Parathyroid adenoma (tissue), 2 donors: ENCODE measurements around the gene NFIC.

Source experiments
- H2AFZ ChIP-seq: fragments of 300-600 bp; sonication (generic); one replicate; pipeline ENCODE4 v1.7.0; 2017; ENCODE audit warnings: antibody characterized with exemption, mild to moderate bottlenecking
- H3K27ac ChIP-seq: fragments of 300-600 bp; sonication (generic); one replicate; pipeline ENCODE4 v1.7.0; 2017
- H3K27me3 ChIP-seq: fragments of 300-600 bp; sonication (generic); one replicate; pipeline ENCODE4 v1.7.0; 2017; ENCODE audit warnings: low read length; ENCODE audit not compliant: control insufficient read depth, insufficient read depth
- H3K36me3 ChIP-seq: fragments of 300-600 bp; sonication (generic); one replicate; pipeline ENCODE4 v1.7.0; 2017; ENCODE audit warnings: low read length; ENCODE audit not compliant: control insufficient read depth, insufficient read depth
- H3K4me1 ChIP-seq: fragments of 300-600 bp; sonication (generic); one replicate; pipeline ENCODE4 v1.7.0; 2017; ENCODE audit warnings: control low read depth
- H3K4me2 ChIP-seq: fragments of 300-600 bp; sonication (generic); one replicate; pipeline ENCODE4 v1.7.0; 2017; ENCODE audit warnings: low read length
- H3K4me3 ChIP-seq: fragments of 300-600 bp; sonication (generic); one replicate; pipeline ENCODE4 v1.7.0; 2017; ENCODE audit warnings: low read depth, low read length
- H3K79me2 ChIP-seq: fragments of 300-600 bp; sonication (generic); one replicate; pipeline ENCODE4 v1.7.0; 2017; ENCODE audit warnings: control low read depth
- H3K9ac ChIP-seq: fragments of 300-600 bp; sonication (generic); one replicate; pipeline ENCODE4 v1.7.0; 2017; ENCODE audit warnings: mild to moderate bottlenecking
- H3K9me3 ChIP-seq: fragments of 300-600 bp; sonication (generic); one replicate; pipeline ENCODE4 v1.7.0; 2017; ENCODE audit warnings: low read length; ENCODE audit not compliant: control insufficient read depth
- TF ChIP-seq, protein P1 (sequence below): fragments of 300-600 bp; sonication (generic); IDR thresholded peaks from one replicate; pipeline ENCODE4 v1.7.0; 2017; ENCODE audit warnings: antibody characterized with exemption, mild to moderate bottlenecking
- donor health status: primary hyperparathyroidism.

Gene NFIC

DNA sequence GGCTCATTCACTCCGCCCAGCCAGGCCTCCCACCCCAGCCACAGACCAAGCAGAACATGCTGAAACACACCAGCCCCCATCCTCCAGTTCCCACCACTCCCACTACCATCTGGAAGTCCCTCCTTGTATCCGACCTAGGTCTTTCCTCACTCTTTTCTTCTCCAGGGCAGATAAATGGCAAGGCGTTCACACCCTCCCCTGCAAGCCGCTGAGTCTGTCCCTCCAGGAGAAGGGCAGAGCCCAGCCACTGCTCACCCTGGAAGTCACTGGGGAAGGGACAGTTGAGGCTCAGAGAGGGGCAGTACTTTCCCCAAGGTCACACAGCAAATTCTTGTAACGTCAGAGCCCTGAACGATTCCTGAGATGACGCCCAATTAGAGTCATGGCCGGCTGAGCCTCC, 45.5 kb upstream of the NFIC start:
- H3K9me3 ChIP-seq = no peaks in the 10 kb centered on the region
- H3K4me3 ChIP-seq = no peak overlapping the region
- H2AFZ ChIP-seq = no peak overlapping the region
- no peak overlapping the region for H3K9ac ChIP-seq
- no peaks in the 10 kb centered on the region for H3K36me3 ChIP-seq
- H3K4me1 ChIP-seq = no peaks in the 10 kb centered on the region
- no peaks in the 10 kb centered on the region for H3K79me2 ChIP-seq
- H3K27ac ChIP-seq = no peak overlapping the region
- H3K27me3 ChIP-seq = no peaks in the 10 kb centered on the region
- TF ChIP-seq, protein P1, sequence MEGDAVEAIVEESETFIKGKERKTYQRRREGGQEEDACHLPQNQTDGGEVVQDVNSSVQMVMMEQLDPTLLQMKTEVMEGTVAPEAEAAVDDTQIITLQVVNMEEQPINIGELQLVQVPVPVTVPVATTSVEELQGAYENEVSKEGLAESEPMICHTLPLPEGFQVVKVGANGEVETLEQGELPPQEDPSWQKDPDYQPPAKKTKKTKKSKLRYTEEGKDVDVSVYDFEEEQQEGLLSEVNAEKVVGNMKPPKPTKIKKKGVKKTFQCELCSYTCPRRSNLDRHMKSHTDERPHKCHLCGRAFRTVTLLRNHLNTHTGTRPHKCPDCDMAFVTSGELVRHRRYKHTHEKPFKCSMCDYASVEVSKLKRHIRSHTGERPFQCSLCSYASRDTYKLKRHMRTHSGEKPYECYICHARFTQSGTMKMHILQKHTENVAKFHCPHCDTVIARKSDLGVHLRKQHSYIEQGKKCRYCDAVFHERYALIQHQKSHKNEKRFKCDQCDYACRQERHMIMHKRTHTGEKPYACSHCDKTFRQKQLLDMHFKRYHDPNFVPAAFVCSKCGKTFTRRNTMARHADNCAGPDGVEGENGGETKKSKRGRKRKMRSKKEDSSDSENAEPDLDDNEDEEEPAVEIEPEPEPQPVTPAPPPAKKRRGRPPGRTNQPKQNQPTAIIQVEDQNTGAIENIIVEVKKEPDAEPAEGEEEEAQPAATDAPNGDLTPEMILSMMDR = no peak
- H3K4me2 ChIP-seq = no peak overlapping the region

GRCh38 chr19:3321696-3322095, 44.7 kb upstream of the NFIC start:
- Histone ChIP-seq H3K9me3 (no peaks in the 10 kb centered on the region), H3K27me3 (no peaks in the 10 kb centered on the region), H3K9ac (no peak overlapping the region), H3K79me2 (no peaks in the 10 kb centered on the region), H3K27ac (no peak overlapping the region), H3K36me3 (no peaks in the 10 kb centered on the region), H3K4me3 (no peak overlapping the region), H2AFZ (no peak overlapping the region), H3K4me2 (no peak overlapping the region), H3K4me1 (no peaks in the 10 kb centered on the region)
- TF ChIP-seq, protein P1 = no peak

DNA sequence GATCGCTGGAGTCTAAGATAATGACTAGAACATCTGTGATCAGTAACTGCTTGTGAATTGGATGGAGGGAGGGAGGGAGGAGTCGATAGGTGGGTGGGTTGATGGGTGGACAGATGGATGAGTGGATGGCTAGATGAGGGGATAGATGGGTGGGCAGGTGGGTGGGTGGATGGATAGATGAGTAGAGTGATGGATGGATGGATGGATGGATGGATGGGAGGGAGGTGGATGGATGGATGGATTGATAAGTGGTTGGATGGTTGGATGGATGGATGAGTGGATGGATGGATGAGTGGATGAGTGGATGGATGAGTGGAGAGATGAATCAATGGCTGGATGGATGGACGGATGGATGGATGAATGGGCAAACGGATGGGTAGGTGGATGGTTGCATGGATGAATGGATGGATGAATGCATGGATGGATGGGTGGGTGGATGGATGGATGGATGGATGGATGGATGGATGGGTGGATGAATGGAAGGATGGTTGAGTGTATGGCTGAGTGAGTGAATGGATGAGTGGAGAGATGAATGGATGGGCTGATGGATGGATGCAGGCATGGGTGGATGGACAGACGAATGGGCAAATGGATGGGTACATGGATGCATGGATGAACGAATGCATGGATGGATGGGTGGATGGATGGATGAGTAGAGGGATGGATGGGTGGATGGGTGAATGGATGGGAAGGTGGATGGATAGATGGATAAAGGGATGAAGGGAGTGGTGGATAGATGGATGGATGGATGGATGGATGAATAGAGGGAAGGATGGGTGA, 44.0 kb upstream of the NFIC start:
- TF ChIP-seq, protein P1 = no peak
- Histone ChIP-seq H3K79me2 (no peaks in the 10 kb centered on the region), H3K9ac (no peak overlapping the region), H3K9me3 (no peaks in the 10 kb centered on the region), H3K27me3 (no peaks in the 10 kb centered on the region), H3K4me1 (no peaks in the 10 kb centered on the region), H2AFZ (no peak overlapping the region), H3K36me3 (no peaks in the 10 kb centered on the region), H3K4me3 (no peak overlapping the region), H3K27ac (no peak overlapping the region), H3K4me2 (no peak overlapping the region)

DNA sequence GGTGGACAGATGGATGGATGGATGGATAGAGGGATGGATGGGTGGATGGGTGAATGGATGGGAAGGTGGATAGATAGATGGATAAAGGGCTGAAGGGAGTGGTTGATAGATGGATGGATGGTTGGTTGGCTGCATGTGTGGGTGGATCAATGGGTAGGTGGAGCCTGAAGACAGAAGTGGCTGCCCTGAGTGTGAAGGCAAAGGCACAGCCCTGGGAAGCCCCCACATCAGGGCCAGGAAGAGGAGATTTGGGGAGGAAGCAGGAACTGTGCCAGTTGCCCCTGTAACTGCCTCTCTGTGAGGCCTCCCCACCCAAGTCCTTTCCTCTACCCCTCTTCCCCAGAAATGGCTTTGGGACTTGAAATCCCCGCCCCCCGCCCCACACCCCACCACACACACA, 43.4 kb upstream of the NFIC start:
- Histone ChIP-seq H3K9me3 (no peaks in the 10 kb centered on the region), H3K4me3 (no peak overlapping the region), H3K27ac (no peak overlapping the region), H3K79me2 (no peaks in the 10 kb centered on the region), H3K27me3 (no peaks in the 10 kb centered on the region), H2AFZ (no peak overlapping the region), H3K9ac (no peak overlapping the region), H3K4me2 (no peak overlapping the region), H3K36me3 (no peaks in the 10 kb centered on the region), H3K4me1 (no peaks in the 10 kb centered on the region)
- TF ChIP-seq, protein P1 = no peak

DNA sequence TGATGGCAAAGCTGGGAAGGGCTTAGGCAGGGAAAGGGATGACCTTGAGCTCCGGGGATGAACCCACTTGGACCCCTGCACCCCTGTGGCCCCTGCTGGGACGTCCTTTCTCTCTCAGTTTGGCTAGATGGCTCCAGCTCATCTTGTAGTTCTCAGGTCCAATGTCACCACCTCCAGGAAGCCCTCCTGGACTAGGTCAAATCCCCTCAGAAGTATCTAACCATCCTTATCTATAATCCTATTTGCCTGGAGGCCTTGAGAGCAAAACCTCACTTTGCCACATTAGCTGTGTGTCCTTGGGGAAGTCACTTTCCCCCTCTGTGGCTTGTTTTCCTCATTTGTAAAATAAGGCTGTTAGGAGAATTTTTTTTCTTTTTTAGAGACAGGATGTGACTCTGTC, 42.7 kb upstream of the NFIC start:
- Histone ChIP-seq H3K9me3 (no peaks in the 10 kb centered on the region), H3K9ac (no peak overlapping the region), H3K27me3 (no peaks in the 10 kb centered on the region), H3K79me2 (no peaks in the 10 kb centered on the region), H2AFZ (no peak overlapping the region), H3K4me2 (no peak overlapping the region), H3K27ac (no peak overlapping the region), H3K36me3 (no peaks in the 10 kb centered on the region), H3K4me3 (no peak overlapping the region), H3K4me1 (no peaks in the 10 kb centered on the region)
- TF ChIP-seq, protein P1 = no peak
